ENCODE data around the gene BAD.

The BAD gene

GRCh38 chr11:64231546-64231945 is 52.9 kb downstream of the BAD start:
- TF ChIP-seq SIN3A (IDR thresholded peaks at IDR 0.05; ENCODE audit: borderline replicate concordance, insufficient read depth, low read length) (no peak), TAF1 (IDR thresholded peaks at IDR 0.05; ENCODE audit: borderline replicate concordance, insufficient read depth, low read length) (no peak), POLR2AphosphoS5 (IDR thresholded peaks at IDR 0.05; ENCODE audit: low read depth, low read length) (no peak), FOXP2 (optimal IDR thresholded peaks at IDR 0.05; ENCODE audit: borderline replicate concordance, extremely low read depth, extremely low read length, insufficient read depth) (no peak)
- TF ChIP-seq, protein P1, sequence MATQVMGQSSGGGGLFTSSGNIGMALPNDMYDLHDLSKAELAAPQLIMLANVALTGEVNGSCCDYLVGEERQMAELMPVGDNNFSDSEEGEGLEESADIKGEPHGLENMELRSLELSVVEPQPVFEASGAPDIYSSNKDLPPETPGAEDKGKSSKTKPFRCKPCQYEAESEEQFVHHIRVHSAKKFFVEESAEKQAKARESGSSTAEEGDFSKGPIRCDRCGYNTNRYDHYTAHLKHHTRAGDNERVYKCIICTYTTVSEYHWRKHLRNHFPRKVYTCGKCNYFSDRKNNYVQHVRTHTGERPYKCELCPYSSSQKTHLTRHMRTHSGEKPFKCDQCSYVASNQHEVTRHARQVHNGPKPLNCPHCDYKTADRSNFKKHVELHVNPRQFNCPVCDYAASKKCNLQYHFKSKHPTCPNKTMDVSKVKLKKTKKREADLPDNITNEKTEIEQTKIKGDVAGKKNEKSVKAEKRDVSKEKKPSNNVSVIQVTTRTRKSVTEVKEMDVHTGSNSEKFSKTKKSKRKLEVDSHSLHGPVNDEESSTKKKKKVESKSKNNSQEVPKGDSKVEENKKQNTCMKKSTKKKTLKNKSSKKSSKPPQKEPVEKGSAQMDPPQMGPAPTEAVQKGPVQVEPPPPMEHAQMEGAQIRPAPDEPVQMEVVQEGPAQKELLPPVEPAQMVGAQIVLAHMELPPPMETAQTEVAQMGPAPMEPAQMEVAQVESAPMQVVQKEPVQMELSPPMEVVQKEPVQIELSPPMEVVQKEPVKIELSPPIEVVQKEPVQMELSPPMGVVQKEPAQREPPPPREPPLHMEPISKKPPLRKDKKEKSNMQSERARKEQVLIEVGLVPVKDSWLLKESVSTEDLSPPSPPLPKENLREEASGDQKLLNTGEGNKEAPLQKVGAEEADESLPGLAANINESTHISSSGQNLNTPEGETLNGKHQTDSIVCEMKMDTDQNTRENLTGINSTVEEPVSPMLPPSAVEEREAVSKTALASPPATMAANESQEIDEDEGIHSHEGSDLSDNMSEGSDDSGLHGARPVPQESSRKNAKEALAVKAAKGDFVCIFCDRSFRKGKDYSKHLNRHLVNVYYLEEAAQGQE (IDR thresholded peaks at IDR 0.05; ENCODE audit: insufficient read depth in 1 of 2, low read depth in 2 of 2, low read length in 2 of 2): no peak

- TF ChIP-seq, protein P1 (IDR thresholded peaks at IDR 0.05; ENCODE audit: insufficient read depth in 1 of 2, low read depth in 2 of 2, low read length in 2 of 2): no peak
- TF ChIP-seq FOXP2 (optimal IDR thresholded peaks at IDR 0.05; ENCODE audit: borderline replicate concordance, extremely low read depth, extremely low read length, insufficient read depth) (no peak), TAF1 (IDR thresholded peaks at IDR 0.05; ENCODE audit: borderline replicate concordance, insufficient read depth, low read length) (no peak), SIN3A (IDR thresholded peaks at IDR 0.05; ENCODE audit: borderline replicate concordance, insufficient read depth, low read length) (no peak), POLR2AphosphoS5 (IDR thresholded peaks at IDR 0.05; ENCODE audit: low read depth, low read length) (no peak)
Measured at GRCh38 chr11:64230985-64231365, 53.5 kb downstream of the BAD start.

- TF ChIP-seq SIN3A (IDR thresholded peaks at IDR 0.05; ENCODE audit: borderline replicate concordance, insufficient read depth, low read length) (no peak), POLR2AphosphoS5 (IDR thresholded peaks at IDR 0.05; ENCODE audit: low read depth, low read length) (peak; percentile 75)
Measured at GRCh38 chr11:64230171-64230984, 54.1 kb downstream of the BAD start, which contains the start of gene DNAJC4. TSS of gene DNAJC4 (plus strand) at chr11:64230548. CDS start at chr11:64230855, 307 bp downstream.

DNA sequence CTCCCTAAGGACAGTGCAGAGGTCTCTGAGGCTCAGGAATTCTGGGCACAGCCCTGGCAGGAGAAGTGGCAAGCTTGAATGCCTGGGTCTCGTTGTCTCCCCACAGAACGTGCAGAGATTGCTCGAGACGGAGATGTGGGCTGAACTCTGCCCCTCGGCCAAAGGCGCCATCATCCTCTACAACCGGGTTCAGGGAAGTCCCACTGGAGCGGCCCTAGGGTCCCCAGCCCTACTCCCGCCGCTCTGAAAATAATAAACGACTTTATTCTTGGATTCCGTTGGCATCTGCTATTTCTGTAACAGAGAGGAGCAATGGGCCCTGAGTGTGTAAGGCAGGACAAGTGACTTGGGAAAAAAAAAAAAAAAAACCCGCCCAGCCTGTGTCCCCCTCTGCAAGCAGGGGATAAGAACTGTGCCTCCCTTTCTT is 54.7 kb downstream of the BAD start:
- TF ChIP-seq, protein P1 (IDR thresholded peaks at IDR 0.05; ENCODE audit: insufficient read depth in 1 of 2, low read depth in 2 of 2, low read length in 2 of 2): no peak
- no peak for TF ChIP-seq FOXP2 (optimal IDR thresholded peaks at IDR 0.05; ENCODE audit: borderline replicate concordance, extremely low read depth, extremely low read length, insufficient read depth)
- no peak for TF ChIP-seq TAF1 (IDR thresholded peaks at IDR 0.05; ENCODE audit: borderline replicate concordance, insufficient read depth, low read length)
- no peak for TF ChIP-seq SIN3A (IDR thresholded peaks at IDR 0.05; ENCODE audit: borderline replicate concordance, insufficient read depth, low read length)
- TF ChIP-seq POLR2AphosphoS5 (IDR thresholded peaks at IDR 0.05; ENCODE audit: low read depth, low read length): no peak

GRCh38 chr11:64229090-64229743 is 55.2 kb downstream of the BAD start:
- TF ChIP-seq POLR2AphosphoS5 (IDR thresholded peaks at IDR 0.05; ENCODE audit: low read depth, low read length) (no peak; the same call in 1 of the 2 replicates), SIN3A (IDR thresholded peaks at IDR 0.05; ENCODE audit: borderline replicate concordance, insufficient read depth, low read length) (no peak), FOXP2 (optimal IDR thresholded peaks at IDR 0.05; ENCODE audit: borderline replicate concordance, extremely low read depth, extremely low read length, insufficient read depth) (no peak), TAF1 (IDR thresholded peaks at IDR 0.05; ENCODE audit: borderline replicate concordance, insufficient read depth, low read length) (no peak)
- TF ChIP-seq, protein P1 (IDR thresholded peaks at IDR 0.05; ENCODE audit: insufficient read depth in 1 of 2, low read depth in 2 of 2, low read length in 2 of 2): no peak

Measured in PFSK-1 (cell line).